ENCODE results near the gene DPEP3. TPM values are rescaled to one million over a fixed set of nuclear protein-coding genes. Genes with fewer than 3 reads are reported as not detected.
"Not testable (repeated sequence)": the region's sequence is repeated elsewhere in the genome, so short reads cannot be mapped to it uniquely, and the experiment has no call there.

DPEP3 gene
- total RNA-seq, 2 donors from 2014 or later: not detected

DNA sequence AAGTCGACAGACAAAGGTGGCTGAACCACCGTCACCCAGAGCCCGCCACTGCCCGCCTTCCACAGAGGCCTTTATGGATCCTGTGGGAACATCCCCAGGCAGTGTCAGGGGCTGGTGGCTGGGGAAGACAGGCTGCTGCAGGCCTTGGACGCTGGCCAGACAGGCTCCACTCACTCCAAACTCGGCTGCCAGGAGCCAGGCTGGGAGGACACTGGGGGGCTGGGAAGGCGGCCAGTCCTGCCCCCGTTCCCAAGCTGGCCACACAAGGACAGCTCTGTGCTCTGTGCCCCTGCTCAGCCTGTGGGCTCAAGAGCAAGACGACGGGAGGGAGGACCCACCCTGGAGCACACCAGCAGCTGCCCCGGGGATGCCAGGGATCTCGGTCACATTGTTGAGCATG is 28.8 kb downstream of the DPEP3 start:
- peak; percentile 42 to 78 for ATAC-seq
- intact Hi-C loops (cut with DNase I): no loop called here
- DNase-seq: peak; percentile 69

DNA sequence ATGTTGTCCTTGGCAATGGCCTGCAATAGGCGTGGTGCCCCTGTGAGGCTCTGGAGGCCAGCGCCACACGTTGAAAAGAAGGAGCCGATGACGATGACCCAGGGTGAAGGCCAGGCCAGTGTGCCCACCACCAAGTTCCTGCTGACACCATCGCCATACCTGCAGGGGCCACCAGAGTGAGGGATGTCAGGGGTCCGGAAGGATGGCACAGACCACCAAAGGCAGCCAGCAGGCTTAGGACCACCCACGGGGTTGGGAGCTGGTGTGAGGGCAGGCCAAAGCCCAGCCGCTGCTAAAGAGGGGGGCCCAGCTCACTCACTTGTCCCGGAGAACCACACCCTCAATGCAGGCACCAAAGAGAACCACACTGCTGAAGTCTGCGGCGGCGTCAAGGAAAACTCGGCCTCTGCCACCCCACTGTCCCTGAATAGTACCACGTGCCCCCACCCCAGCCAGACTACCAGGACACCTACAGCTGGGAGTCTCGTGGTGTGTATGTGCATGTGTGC is 29.9 kb downstream of the DPEP3 start:
- ATAC-seq: no peak
- intact Hi-C loops (cut with DNase I): no loop called here
- no peak for DNase-seq

DNA sequence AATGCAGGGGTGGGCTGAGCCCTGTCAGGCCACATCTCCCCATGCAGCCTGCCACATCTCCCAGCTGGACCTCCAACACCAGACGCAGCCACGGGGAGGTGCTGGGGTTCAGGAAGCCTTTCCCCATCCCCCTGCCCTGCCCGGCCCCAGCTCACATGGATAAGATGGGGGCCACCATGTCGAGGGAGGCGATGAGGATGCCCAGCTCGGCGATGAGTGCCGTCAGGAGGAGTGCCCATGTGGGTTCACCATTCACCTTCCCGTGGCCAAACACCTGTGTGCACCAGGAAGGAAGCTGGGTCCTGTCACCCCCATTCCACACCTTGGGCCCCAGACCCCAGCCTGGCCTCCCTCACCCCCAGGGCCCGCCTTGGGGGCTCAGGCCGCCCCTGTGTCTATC is 30.7 kb downstream of the DPEP3 start:
- DNase-seq (no peak), ATAC-seq (no peak)
- intact Hi-C loops (cut with DNase I): no loop called here

DNA sequence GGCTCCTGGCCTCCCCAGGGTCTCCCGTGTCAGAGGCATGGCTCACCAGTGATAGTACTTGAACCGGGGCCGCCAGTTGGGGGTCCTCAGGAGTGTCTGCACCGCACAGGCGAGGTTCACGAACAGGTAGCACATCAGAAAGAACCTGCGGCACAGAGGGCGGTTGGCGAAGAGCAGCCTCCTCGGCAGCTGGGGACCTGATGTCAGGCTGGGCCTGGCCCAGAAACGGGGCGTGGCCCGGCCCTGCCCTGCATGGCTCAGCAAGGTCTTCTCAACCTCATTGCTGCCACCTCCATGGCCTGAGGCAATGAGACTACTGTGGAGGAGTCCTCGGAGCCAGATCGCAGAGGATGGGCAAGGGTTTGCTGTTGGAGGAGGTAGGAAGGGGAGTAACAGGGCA is 32.3 kb downstream of the DPEP3 start:
- no peak for DNase-seq

DNA sequence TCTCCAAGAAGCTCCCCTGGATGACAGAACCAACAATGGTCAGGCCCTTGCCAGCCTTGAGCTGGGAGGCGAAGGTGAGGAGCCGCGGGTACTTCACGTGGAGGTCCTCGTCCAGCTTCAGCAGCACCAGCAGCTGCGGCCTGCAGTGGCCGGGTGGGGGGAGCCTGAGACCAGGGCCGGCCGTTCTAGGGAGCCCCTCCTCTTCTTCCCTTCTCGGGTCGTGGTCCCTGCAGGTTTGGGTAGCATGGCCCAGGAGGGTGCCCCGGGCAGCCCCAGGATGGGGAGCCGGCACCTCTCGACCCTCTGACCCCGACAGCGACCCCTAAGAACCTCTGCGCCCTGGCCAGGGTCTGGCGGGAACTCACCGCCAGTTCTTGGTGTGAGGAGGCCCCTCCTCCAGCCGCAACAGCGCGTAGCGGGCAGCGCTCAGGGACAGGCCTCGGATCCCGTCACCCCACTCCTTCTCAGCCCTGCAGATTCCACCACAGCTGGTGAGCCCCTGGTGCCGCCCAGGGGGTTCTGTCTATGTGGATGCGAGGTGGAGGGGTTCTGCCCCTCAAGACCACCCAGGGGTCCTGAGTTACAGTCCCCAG is 33.2 kb downstream of the DPEP3 start:
- no peak for ATAC-seq
- intact Hi-C loops (cut with DNase I): no loop called here
- DNase-seq: no peak

More for the DNA sequence above, 32.3 kb downstream of the DPEP3 start:
- no peak for ATAC-seq
- intact Hi-C loops (cut with DNase I): no loop called here

DNA sequence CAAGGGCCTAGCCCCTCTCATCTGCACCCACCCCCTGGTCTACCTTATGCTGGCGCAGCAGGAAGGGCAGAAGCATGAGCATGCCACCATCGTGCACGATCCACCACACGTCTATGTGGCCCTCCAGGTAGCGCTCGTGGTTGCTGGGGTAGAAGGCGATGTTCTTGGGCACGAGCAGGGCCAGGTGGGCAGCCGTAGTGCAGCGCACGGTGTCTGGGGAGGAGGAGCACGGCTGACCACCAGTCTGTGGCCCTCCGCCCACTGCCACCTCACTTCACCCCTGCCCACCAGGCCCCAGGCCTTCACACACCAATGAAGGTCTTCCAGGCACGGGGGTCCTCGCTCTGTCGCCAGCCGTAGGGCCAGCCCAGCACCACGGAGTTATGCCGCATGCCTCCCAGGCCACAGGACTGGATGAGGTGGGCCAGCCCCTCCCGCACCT is 34.1 kb downstream of the DPEP3 start:
- intact Hi-C loops (cut with DNase I): no loop called here
- DNase-seq (no peak), ATAC-seq (no peak)

DNA sequence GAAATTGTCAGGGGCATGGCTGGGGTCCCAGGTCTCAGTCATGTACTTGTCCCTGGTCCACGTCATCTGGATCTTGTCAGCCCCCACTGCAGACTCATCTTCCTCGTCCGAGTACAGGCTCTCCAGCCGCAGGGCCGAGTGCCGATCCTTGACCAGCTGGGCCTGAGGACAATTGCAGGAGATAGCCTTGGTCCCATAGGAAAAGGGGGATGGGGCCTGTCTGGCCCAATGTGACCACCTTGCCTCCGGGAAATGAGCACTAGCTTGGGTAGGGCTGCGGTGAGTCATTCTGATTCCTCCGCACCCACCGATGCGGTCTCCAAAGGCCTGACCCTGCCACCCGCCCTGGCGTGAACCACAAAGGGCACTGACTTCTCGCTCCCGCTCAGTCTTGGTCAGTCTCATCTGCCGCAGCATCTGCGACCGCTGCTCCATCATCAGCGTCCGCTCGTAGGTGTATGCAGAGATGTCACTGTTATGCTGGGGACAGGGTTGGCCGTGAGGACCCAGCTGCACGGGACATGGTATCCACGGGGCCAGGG is 34.8 kb downstream of the DPEP3 start:
- intact Hi-C loops (cut with DNase I): no loop called here
- DNase-seq (no peak), ATAC-seq (no peak)

DNA sequence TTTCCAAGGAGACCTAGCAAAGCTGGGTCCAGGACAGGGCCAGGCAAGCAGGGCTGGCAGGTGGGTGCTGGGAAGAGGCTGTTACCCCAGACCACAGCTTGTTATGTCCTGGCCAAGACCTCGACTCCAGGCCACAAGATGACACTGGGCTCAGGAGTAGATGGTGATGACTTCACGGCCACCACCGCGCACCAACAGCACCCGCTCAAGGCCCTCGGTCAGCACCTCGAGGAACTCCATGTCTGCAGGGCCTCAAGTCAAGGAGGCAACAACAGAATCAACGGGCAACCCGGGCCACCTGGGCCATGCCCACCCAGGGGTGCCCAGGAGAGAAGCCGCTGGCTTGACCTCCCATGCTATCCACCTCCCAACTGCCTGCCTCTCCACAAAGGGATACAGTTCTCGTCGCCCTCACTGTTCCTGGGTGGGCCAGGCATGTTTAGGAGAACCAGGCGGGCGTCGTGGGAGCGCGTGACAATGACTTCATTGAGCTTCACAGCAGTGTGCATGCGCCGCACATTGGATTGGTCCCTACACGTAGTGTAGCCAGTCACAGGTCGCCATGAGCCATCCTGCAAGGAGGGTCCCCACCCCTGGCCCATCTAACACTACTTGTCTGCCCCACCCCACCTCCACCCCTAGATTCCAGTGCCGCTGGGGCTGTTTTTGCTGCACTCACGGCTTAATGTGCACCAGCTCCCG is 35.5 kb downstream of the DPEP3 start:
- no peak for ATAC-seq
- DNase-seq: no peak
- intact Hi-C loops (cut with DNase I): no loop called here

DNA sequence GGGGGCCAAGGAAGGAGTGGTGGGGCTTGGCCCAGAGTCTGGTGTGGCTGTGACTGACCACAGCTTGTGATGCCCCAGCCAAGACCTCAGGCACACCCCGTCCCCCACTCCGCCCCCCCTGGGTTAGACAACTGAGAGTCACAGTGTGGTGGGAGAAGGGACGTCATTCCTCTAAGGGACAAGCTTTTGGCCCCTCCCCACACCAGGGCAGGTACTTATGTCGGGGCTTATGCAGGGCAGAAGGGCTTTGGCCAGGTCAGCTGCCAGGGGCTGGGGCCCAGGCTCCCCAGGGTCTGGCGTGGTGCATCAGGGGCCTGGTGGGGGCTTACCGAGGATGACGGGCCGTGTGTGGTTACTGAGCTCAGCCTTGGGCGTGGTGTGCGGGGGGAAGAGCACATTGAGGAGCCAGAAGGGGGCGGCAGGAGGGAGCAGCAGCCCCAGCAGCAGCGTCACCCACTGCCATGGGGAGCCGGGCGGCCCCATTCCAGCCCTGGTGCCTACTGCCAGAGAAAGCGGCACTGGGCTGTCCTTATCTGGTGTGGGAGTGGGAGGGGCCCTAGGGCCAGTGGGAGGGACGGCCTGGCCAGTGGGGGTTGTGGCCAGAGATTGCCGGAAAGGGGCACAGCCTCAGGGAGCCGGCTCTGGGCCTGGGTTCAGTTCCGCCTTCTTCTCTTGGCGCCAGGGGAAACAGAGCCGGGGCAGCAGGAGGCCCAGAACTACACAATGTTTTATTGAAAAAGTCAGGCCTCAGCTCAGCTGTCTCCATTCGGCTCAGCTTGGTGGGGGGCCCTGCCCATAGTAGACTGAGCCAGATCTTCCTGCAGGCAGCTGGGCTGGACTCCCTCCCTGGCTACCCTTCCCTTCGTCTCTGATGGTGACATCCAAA is 36.4 kb downstream of the DPEP3 start, which contains the start of gene LCAT:
Gene LCAT, minus strand, starts transcription at position 502 of the 886 bp plus-strand sequence. Its CDS starts 19 bp downstream, at position 483.
- ATAC-seq (peak; percentile 48 to 76), DNase-seq (peak; percentile 80)
- intact Hi-C loops (cut with DNase I): no loop called here

DNA sequence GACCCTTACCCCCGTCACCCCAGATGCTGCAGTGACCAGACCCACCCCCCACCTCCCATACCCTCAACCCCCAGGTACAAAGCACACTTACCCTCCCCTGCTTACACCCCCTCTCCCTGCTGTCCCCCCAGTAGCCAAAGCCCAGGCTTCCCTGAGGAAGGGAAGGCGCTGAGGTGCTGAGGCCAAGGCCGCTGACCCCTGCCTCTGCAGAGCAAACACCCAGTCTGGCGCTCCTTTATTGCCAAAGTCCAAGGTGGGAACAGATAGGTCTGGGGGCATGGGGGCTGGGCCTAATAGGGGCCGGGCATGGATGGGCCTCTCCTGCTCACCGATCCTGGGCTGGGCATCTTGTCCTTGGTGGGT is 37.1 kb downstream of the DPEP3 start:
- DNase-seq (no peak), ATAC-seq (peak in 1 of 2 donors; percentile 0)
- intact Hi-C loops (cut with DNase I): no loop called here

DNA sequence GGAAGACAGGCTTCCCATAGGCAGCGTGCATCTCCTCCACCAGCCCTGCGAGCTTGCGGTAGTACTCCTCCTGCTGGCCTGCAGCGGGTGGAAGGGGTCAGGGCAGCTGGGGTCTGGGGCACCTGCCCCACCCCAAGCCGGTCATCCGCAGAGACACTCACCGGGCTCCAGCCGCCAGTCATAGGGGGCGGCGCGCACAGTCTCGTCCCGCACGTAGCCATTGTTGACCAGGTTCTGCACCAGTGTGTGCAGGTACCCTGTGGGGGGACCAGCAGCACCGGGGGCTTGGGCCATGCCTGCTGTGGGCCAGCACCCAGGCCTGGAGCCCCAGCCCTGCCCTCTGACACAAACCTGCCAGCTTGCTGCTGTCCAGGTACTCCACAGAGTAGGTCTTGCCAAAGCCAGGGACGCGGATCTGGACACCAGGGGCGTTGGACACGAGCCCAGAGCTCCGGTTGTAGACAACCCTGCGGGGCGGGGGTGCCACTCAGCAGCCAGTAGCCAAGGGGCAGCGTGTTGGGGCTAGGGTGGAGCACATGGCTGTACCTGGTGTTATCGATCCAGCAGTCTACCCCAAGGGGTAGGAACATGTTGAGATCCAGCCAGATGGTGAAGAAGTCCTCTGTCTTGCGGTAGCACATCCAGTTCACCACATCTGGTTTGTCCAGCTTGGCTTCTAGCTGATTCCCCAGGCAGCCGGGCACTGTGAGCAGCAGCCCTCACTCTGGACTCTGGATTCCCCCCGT is 37.6 kb downstream of the DPEP3 start:
- DNase-seq: no peak
- intact Hi-C loops (cut with DNase I): no loop called here

DNA sequence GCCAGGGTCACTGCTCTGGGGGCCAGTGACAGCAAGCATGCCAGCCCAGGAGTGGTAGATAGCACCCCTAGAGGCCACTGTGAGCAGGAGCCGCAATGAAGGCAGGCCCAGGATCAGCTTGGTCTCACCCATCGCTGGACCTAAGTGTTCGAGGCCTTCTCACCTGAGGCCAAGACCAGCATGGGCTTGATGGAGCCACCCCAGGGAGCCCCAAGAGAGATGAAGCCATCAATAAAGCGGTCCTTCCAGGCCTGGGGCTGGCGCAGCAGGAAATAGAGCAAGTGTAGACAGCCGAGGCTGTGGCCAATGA is 38.1 kb downstream of the DPEP3 start:
- DNase-seq (no peak), ATAC-seq (peak; percentile 5 to 14)
- intact Hi-C loops (cut with DNase I): no loop called here

More for the DNA sequence above, 37.6 kb downstream of the DPEP3 start:
- no peak for ATAC-seq

DNA sequence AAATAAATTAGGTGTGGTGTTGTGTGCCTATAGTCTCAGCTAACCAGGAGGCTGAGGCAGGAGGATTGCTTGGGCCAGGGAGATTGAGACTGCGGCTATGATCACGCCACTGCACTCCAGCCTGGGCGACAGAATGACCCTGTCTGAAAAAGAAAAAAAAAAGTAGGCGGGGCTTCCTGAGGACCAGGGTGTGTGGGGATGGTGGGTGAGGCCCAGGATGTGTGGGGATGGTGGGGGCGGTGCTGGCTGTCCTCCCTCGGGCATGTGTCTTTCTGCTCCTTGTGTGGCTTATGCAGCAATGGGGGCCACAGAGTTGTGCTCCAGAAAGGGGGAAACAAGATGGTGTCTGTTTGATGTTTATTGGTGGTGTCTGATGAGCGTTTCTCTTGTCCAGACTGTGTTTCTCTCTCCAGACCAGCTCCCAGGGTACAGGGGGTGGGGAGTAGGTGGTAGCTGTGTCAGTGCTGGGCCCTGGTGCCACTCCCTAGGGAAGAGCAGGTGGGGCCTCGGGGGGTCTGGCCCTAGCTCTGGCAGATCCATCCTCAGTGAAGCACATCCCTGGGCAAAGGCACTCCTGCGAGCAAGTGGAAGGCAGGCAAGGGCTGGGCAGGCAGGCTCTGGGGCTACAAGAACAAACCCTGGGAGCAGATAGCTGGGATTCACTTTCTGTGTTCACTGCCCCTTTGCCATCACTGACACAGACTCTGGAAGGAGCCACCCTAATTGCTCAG is 38.7 kb downstream of the DPEP3 start:
- no peak for ATAC-seq
- intact Hi-C loops (cut with DNase I): no loop called here
- no peak for DNase-seq

DNA sequence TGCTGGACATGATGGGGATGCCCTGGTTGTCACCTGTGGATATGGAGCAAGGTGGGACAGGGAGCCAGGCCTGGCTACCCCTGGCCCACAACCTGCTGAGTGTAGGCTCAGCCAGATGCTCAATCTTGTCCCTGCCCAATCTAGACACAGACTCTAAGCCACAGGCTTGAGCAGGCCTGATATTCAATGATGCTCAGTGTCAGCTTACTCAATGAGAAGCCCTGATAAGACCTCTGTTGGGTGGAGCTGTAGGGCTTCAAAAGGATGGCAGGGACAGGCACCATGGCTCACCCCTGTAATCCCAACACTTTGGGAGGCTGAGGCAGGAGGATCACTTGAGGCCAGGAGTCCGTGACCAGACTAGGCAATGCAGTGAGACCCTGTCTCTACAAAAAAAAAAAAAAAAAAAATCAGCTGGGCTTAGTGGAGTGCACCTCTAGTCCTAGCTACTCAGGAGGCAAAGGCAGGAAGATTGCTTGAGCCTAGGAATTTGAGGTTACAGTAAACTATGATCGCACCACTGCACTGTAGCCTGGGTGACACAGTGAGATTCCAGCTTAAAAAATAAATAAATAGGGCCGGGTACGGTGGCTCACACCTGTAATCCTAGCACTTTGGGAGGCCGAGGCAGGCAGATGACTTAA is 39.7 kb downstream of the DPEP3 start:
- intact Hi-C loops (cut with DNase I): no loop called here
- DNase-seq: no peak
- ATAC-seq: no peak

DNA sequence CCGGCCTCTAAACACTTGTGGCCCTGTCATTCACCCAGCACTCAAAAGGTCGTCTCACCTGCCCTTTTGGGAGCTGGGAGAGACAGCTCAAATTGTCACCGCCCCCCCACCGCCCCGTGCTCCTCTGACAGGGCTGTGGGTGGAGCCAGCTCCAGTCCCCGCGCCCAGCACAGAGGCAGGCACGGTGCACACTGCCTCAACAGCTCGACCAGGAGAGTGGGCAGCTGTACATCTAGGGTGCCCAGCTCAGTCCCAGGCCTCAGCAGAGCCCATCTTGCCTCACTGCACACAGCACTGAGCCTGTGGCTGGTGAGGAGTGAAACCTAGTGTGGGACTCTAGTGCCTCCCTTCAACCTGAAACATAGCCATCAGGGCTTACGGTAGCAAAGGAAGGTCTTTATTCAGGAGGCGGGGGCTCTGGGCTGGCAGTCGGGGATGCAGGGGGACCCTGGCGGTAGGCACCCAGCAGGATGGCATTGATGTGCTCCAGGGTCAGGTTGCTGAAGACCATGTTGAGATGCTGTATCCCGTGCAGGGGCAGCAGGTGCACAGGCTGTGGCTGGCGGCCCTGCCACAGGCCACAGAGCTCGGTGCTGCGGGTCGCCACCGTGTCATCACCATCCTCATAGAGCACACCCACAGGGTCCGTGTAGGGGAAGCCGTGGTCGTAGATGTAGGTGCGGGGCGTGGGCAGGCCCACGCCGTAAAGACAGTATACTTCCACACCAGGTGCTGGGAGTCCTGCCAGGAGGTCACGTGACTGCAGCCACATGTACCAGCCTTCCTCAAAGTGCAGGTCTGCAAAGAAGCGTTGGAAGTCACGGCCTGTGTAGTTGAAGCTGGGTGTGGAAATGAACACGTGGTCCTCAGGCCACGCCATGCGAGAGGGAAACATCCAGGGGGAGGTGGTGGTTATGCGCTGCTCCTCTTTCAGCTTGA is 40.5 kb downstream of the DPEP3 start:
- no peak for DNase-seq
- no peak for ATAC-seq
- intact Hi-C loops (cut with DNase I): no loop called here

DNA sequence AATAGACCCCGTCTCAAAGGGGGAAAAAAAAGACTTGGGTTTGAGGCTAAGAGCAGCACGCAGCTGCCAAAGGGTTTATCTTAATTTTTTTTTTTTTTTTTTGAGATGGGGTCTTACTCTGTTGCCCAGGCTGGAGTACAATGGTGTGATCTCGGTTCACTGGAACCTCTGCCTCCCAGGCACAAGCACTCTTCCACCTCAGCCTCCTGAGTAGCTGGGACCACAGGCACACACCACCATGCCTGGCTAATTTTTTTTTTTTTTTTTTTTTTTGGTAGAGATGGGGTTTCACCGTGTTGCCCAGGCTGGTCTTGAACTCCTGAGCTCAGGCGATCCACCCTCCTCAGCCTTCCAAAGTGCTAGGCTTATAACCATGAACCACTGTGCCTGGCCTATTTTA is 42.6 kb downstream of the DPEP3 start:
- ATAC-seq; intact Hi-C loops (cut with DNase I); DNase-seq: not testable (repeated sequence)
